NCI-H2107 (cell line): ENCODE results near the gene RASSF8.

Experiments
- DNase-seq: peaks from one replicate; lab custom pipeline; 2025; lab: John Stamatoyannopoulos, UW

Gene RASSF8

GRCh38 chr12:26109343-26109881 is 150.9 kb downstream of the RASSF8 start:
- DNase-seq = no peak

DNA sequence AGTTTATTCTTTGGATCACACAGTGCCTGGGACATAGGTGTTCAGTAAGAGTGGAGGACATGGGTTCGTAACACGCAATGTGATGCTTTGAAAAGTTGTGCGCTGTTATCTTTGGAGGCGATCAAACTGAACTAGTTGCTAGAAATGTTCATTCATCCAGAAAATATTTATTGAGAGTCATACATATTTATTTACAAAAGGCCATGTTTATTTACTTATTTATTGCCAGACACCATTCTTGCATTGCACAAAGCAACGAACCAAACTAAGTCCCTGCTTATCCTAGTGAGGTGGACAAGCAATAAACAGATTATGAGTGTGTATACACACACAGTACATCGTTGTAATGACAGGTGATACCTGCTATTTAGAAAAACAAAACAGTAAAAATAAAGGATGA is 153.8 kb downstream of the RASSF8 start:
- DNase-seq = no peak

- DNase-seq = no peak
These were observed 154.2 kb downstream of the RASSF8 start for GRCh38 chr12:26112703-26113147.

DNA sequence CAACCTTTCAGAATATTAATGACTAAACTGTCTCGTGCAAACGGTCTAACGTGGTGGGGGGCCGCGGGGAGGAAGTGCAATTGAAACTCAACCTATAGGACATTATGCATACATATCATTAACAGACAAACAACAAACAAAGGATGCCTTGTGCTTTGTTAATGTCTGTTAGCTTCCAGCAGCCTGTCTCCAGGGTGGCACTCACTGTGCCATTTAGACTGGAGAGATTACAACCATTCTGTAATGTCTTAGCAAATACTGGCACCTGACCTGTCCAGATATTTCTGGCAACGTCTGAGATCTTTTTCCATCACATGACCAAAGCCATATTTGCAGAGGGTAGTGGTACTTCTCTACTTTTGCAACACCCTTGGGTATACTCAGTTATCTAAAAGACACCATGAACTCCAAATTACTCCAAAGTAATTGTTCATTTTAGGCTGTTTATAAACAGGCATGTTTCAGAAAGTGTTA is 154.7 kb downstream of the RASSF8 start:
- DNase-seq = no peak

DNA sequence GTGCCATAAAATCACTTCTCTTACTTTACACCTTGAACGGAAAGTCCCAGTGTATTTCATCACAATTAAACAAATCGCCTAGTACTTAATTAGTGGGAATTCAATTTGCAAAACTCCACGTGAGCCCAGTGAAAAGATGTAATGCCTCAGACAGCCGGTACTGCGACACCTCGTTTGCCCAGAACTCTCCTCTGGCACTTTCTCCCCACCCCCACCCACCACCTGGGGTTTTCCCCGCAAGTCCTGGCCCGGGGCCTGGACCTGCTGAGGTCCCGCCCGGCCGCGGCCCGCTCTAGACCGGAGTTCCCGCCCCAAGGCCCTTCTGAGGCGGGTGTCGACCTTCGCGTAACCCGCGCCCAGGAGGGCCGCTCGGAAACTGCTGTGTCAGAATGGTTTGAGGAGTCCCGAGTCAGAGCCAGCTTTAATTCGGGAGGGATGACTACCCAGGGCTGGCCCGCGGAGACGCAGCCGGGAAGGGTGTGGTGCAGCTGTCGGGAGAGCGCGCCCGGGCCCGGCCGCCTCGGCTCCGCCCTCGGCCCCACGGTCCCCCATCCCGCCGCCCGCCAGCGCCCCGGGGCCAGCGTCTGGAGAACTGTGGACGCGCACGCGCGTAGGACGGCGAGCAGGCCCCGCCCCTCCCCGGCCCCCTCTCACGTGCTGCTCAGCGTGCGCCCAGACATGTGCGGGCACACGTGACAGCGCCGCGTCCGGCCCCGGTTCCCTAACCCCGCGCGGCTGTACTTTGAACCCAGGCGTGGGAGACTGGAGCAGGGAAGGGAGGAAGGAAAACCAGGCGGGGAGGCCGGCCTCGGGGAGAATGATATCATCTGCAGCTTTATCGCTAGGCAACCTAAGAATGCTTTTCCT is 155.6 kb downstream of the RASSF8 start:
- DNase-seq = no peak

DNA sequence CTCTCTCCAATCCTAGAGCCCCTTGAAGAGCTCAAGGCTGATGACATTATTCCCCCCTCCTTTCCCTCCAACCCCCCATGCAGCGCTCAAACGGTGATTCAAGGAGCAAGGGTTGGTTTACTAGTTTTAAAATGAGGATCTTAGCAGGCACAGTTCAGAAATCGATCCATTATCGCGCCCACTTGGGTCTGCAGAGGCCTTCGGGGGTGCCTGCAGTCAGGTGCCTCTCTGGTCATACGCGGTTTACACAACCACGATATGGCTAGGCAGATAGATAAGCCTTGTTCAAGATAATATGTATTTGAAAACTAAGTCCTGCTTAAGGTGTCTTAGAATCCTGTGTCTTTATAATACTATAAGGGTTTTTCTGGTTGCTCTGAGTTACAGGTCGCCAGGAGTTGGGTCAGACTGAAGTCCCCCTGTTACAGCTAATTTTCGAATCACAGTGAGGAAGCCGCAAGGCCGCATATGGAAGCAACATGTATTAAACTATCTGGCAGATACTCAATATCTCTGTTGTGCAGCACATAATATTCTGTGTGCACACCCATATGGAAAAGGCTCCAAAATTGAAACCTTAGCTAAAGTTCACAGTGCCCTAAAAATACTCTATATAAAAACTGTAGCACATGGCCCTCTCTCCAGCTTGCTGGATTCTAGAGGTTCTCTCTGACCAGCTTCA is 156.4 kb downstream of the RASSF8 start:
- no peak for DNase-seq

GRCh38 chr12:26116829-26117715 is 158.6 kb downstream of the RASSF8 start:
- DNase-seq = no peak

- no peak for DNase-seq
These were observed 159.8 kb downstream of the RASSF8 start for GRCh38 chr12:26118308-26118707.

- no peak for DNase-seq
These were observed 161.0 kb downstream of the RASSF8 start for GRCh38 chr12:26119391-26119989.

DNA sequence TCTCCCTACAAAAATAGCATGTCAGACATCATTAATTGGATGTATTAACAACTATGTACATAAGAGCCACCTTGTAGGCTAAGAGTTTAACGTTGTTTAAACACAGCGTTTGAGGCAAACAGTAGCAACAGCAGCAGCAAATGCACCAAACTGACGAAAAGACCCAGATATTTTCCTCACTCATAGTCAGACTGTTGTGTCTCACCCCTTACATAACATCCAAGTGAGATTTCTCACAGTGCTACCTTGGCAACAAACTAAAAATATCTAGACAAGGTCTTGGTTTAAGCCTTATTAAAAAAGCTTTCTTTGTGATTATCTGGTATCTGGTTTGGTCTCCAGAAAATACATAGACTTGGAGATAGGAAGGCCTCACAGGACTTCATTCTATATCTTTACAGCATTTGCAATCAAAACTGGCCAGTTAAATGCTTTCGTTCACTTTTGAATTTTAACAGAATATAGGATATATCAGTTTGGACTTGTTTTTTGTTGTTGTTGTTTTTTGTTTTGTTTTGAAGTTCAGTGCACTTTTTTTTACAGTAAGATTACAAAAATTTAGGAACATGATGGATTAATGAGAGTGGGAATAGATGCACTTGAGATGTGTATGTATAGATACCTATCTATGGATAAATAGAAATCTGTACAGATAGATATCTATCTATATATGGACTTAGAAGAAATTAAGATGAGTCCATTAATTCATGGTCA is 162.2 kb downstream of the RASSF8 start:
- no peak for DNase-seq

DNA sequence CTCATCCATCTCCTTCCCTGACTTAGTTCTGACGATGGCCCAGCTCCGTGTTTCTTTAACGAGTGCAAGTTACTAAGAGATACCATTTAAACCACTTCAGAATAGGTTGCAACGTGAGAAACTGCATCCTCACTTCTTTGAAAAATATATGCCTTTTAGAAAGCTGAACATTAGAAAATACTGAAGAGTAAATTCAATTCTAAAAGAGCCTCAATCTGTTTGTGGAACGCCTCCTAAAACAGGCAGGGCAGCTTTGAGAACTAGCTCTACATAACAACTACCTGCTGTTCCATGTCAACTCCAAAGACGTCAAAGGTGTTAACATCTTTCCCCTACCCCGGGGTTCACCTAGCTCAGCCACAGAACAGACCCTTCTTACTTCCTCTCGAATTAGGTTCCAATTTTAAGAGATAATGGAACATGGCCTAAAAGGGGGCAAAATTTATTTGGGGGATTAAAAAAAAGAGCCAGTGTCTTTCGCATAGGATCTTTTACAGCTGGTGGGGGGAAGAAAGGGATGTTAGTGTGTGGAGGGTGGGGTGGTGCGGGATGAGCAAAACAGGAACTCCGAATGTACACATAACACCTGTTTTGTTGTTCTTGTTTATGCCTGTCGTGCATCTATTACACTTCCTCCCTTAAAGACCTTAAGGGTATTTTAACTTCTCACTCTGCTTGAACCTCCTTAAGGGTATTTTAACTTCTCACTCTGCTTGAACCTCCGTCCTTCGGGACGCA is 163.0 kb downstream of the RASSF8 start:
- no peak for DNase-seq

GRCh38 chr12:26122061-26122680 is 163.7 kb downstream of the RASSF8 start:
- DNase-seq = no peak

DNA sequence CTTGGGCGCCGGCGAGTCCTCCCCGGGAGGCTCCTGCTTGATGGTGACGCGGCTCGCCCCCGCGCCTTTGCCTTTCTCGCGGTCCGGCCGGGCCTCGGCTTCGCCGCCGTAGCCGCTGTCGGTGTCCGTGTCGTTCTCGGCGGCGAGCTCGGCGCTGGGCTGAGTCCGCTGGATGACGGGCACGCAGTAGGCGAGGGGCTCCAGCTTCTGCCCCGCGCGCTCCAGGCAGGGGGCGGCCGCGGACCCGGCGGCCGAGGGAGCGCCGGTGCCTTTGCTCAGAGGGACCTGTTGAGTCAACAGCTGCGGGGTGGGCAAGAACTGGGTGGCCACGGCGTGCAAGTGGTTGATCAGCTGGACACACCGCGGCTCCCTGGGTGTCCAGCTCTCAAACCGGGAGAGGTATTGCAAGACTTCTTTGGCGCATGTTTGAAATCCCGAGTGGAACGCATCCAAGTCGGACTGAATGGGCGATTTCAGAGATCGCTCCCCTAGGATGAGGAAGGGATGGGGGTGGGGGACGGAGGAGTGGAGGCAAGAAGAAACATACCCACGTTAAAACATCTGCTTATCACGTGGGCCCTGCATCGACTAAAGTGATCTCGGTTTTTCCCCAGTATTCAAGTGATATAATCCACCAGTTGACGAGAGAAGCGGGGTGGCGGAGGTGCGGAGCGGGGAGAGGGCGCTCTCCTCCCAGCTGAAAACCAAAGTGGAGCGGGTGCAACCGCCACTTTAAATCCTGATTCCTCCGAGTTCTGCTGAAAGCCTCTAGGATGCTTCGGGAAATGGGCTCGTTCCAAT is 164.4 kb downstream of the RASSF8 start:
- no peak for DNase-seq

DNA sequence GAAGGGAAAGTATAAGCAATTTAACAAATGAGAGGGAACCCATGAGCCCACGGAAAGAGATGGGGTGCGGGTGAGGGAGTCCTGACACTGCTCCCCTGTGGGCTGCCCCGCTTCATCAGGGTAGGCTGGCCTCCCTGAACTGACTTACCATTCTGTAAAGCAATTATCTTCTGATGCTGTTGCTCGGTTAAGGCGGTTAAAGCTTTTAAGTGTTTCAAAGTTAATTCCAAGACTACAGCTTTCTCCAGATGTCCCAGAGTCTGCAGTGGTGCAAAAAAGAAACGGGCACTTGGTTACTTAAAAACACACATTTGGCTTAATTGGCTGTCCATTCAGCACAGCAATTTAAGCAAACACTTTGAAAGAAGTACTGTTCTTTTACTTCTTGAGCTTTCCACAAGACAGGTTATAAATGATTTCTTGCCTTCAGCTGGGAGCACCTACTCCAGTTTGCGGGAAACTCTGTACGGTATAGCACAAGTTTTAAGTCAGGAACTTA is 165.0 kb downstream of the RASSF8 start:
- DNase-seq = no peak

GRCh38 chr12:26124446-26125399 is 166.2 kb downstream of the RASSF8 start, which contains the start of gene BHLHE41:
BHLHE41 (minus strand) TSS chr12:26125037; CDS start chr12:26124779, 258 bp downstream.
- no peak for DNase-seq

- no peak for DNase-seq
These were observed 167.2 kb downstream of the RASSF8 start for GRCh38 chr12:26125400-26126339.
